Measurements from ENCODE around the gene HSPBP1.

DNA sequence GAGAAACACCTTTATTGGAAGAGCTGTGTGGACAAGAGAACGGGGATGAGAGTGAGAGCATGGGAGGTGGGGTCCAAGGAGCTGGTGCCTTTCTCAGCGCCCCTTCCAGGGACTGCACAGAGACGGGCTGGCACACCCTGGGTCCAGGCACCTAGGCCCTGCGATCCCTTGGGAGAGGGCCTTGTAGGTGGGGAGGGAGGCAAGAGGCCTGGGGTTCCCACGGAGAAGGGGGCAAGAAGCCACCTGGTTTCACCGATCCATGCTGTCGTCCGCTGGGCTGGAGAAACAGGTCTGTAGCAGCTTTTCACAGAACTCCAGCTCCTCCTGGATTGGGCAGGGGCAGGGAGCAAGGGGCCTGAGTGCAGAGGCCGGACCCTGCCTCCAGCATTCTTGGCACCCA, 17.6 kb downstream of the HSPBP1 start:
- TF ChIP-seq, protein P1, sequence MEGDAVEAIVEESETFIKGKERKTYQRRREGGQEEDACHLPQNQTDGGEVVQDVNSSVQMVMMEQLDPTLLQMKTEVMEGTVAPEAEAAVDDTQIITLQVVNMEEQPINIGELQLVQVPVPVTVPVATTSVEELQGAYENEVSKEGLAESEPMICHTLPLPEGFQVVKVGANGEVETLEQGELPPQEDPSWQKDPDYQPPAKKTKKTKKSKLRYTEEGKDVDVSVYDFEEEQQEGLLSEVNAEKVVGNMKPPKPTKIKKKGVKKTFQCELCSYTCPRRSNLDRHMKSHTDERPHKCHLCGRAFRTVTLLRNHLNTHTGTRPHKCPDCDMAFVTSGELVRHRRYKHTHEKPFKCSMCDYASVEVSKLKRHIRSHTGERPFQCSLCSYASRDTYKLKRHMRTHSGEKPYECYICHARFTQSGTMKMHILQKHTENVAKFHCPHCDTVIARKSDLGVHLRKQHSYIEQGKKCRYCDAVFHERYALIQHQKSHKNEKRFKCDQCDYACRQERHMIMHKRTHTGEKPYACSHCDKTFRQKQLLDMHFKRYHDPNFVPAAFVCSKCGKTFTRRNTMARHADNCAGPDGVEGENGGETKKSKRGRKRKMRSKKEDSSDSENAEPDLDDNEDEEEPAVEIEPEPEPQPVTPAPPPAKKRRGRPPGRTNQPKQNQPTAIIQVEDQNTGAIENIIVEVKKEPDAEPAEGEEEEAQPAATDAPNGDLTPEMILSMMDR (IDR thresholded peaks at IDR 0.05; ENCODE audit: poor library complexity, severe bottlenecking): no peak
- TF ChIP-seq SMC3 (conservative IDR thresholded peaks at IDR 0.05; ENCODE audit: poor library complexity) (no peak), EZH2 (IDR thresholded peaks at IDR 0.05; ENCODE audit: borderline replicate concordance, insufficient read depth, low read length, poor library complexity, severe bottlenecking) (no peak), RAD21 (conservative IDR thresholded peaks at IDR 0.05) (no peak), POLR2AphosphoS5 (IDR thresholded peaks at IDR 0.05) (no peak), MXI1 (conservative IDR thresholded peaks at IDR 0.05; ENCODE audit: poor library complexity, severe bottlenecking) (no peak), TAF1 (IDR thresholded peaks at IDR 0.05; ENCODE audit: low read depth) (no peak)
- TF ChIP-seq, protein P2, sequence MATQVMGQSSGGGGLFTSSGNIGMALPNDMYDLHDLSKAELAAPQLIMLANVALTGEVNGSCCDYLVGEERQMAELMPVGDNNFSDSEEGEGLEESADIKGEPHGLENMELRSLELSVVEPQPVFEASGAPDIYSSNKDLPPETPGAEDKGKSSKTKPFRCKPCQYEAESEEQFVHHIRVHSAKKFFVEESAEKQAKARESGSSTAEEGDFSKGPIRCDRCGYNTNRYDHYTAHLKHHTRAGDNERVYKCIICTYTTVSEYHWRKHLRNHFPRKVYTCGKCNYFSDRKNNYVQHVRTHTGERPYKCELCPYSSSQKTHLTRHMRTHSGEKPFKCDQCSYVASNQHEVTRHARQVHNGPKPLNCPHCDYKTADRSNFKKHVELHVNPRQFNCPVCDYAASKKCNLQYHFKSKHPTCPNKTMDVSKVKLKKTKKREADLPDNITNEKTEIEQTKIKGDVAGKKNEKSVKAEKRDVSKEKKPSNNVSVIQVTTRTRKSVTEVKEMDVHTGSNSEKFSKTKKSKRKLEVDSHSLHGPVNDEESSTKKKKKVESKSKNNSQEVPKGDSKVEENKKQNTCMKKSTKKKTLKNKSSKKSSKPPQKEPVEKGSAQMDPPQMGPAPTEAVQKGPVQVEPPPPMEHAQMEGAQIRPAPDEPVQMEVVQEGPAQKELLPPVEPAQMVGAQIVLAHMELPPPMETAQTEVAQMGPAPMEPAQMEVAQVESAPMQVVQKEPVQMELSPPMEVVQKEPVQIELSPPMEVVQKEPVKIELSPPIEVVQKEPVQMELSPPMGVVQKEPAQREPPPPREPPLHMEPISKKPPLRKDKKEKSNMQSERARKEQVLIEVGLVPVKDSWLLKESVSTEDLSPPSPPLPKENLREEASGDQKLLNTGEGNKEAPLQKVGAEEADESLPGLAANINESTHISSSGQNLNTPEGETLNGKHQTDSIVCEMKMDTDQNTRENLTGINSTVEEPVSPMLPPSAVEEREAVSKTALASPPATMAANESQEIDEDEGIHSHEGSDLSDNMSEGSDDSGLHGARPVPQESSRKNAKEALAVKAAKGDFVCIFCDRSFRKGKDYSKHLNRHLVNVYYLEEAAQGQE (IDR thresholded peaks at IDR 0.05; ENCODE audit: borderline replicate concordance): no peak

Data from neural cell (in vitro differentiated cells).